CD4-positive, alpha-beta T cell (primary cell): ENCODE measurements around the gene CCM2L. TPM values are rescaled to one million over a fixed set of nuclear protein-coding genes. Genes with fewer than 3 reads are reported as not detected.

ENCODE experiments used
- ATAC-seq: fragments of 200-7000 bp; cut with Tn5 transposase; one replicate; pipeline ENCODE4 v1.10.0; 2022; ENCODE audit warnings: mild to moderate bottlenecking; ENCODE audit not compliant: poor library complexity
- CTCF ChIA-PET: fragments of 350-600 bp; sonication (Branson Sonifier 250); formaldehyde crosslinking; loops from one replicate; lab custom pipeline; 2021; ENCODE audit warnings: antibody characterized with exemption, inconsistent platforms; lab: Charles Lee
- POLR2A ChIA-PET: fragments of 350-600 bp; sonication (Branson Sonifier 250); formaldehyde crosslinking; loops from one replicate; lab custom pipeline; 2021; ENCODE audit warnings: antibody characterized with exemption, inconsistent platforms; lab: Charles Lee
- DNase-seq, 14 experiments: peaks; one replicate each; pipeline ENCODE4 v3.0.0-alpha.2; 2013 to 2020; ENCODE audit warnings: mixed read lengths in 2 of 14
- H3K27ac ChIP-seq, 2 donors: one replicate each; pipeline versions ENCODE4 v1.5.1 to v1.7.0; 2013; ENCODE audit warnings: low read length in 2 of 2, low read depth in 1 of 2, mild to moderate bottlenecking in 1 of 2
- H3K27me3 ChIP-seq, 2 experiments: 1 replicate in 1 of 2; 2 replicates in 1 of 2; pipeline versions ENCODE4 v1.6.1 to v1.7.0; 2013; ENCODE audit warnings: low read length in 2 of 2, control low read depth in 1 of 2, mild to moderate bottlenecking in 1 of 2, moderate library complexity in 1 of 2; ENCODE audit not compliant: insufficient read depth in 2 of 2, control insufficient read depth in 1 of 2
- H3K36me3 ChIP-seq: one replicate; pipeline ENCODE4 v1.6.1; 2013; ENCODE audit warnings: low read length, control low read depth; ENCODE audit not compliant: insufficient read depth
- H3K4me1 ChIP-seq: one replicate; pipeline ENCODE4 v1.6.1; 2013; ENCODE audit warnings: low read length, control low read depth; ENCODE audit not compliant: insufficient read depth
- H3K4me3 ChIP-seq: one replicate; pipeline ENCODE4 v1.5.1; 2013; ENCODE audit warnings: mild to moderate bottlenecking, low read length, moderate library complexity
- H3K9me3 ChIP-seq, 2 experiments: 1 replicate in 1 of 2; 2 replicates in 1 of 2; pipeline versions ENCODE4 v1.6.1 to v1.7.0; 2013; ENCODE audit warnings: low read length in 2 of 2, mild to moderate bottlenecking in 2 of 2, control low read depth in 1 of 2, moderate library complexity in 1 of 2; ENCODE audit not compliant: control insufficient read depth in 1 of 2, insufficient read depth in 1 of 2
- H3K27ac Mint-ChIP-seq: one replicate; pipeline ENCODE4 v1.8.0; 2020; ENCODE audit warnings: mixed read lengths
- H3K27me3 Mint-ChIP-seq: one replicate; pipeline ENCODE4 v1.8.0; 2021; ENCODE audit warnings: mixed read lengths
- H3K36me3 Mint-ChIP-seq: one replicate; pipeline ENCODE4 v1.8.0; 2021; ENCODE audit warnings: low read depth, mixed read lengths
- H3K4me1 Mint-ChIP-seq: one replicate; pipeline ENCODE4 v1.8.0; 2021; ENCODE audit warnings: low read depth, mixed read lengths
- H3K4me3 Mint-ChIP-seq: one replicate; pipeline ENCODE4 v1.8.0; 2020; ENCODE audit warnings: mild to moderate bottlenecking, mixed read lengths
- H3K9me3 Mint-ChIP-seq: one replicate; pipeline ENCODE4 v1.8.0; 2020; ENCODE audit warnings: mixed read lengths
- CTCF ChIP-seq: fragments of 200-600 bp; IDR thresholded peaks from one replicate; pipeline ENCODE4 v1.8.0; 2022; ENCODE audit warnings: antibody characterized with exemption, mild to moderate bottlenecking
- intact Hi-C, 2 experiments: fragments of 100-400 bp; cut with DNase I in 1 of 2; cut with micrococcal nuclease in 1 of 2; formaldehyde crosslinking; loops; one replicate each; pipeline versions ENCODE4 v1.15.1 to v1.9.0; 2023 to 2025; cut with DNase I, micrococcal nuclease
- total RNA-seq, 174 experiments: library from RNA in 2 of 174; stranded (reverse) in 2 of 174; gene quantifications; one replicate each; pipeline ENCODE4 v1.2.3 and lab custom pipeline; 2021 to 2026

Gene CCM2L
- total RNA-seq, 2 experiments from 2014 or later = not detected

DNA sequence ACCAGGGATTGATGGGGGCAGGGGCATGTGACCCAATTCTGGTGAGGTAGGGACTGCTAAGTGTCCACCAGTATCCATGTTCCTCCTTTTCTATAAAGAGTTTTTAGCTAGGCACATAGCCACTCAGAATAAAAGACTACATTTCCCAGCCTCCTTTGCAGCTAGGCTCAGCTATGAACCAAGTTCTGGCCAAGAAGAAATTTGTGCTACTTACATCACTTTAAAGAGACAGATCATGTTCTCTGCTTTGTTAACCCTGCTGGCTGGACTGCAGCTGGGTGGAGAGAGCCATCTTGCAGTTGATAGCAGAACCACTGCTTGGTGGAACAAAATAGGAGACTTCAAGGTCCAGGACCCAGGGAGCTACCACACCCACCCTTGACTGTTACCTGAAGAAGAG is 5.3 kb upstream of the CCM2L start:
- no peak for DNase-seq
- H3K4me3 ChIP-seq = no peak overlapping the region
- no peaks in the 10 kb centered on the region for H3K36me3 ChIP-seq
- H3K27ac ChIP-seq = no peak overlapping the region
- H3K27ac Mint-ChIP-seq = no peak overlapping the region
- CTCF ChIA-PET = no interaction called here
- intact Hi-C loops = no loop called here
- H3K9me3 Mint-ChIP-seq = no peaks in the 10 kb centered on the region
- POLR2A ChIA-PET = no interaction called here
- H3K27me3 Mint-ChIP-seq = peaks cover 9% of the 10 kb centered on the region
- no peaks in the 10 kb centered on the region for H3K4me1 ChIP-seq
- H3K4me3 Mint-ChIP-seq = no peak overlapping the region
- no peaks in the 10 kb centered on the region for H3K27me3 ChIP-seq
- no peaks in the 10 kb centered on the region for H3K9me3 ChIP-seq
- no peak for TF ChIP-seq CTCF
- no peaks in the 10 kb centered on the region for H3K4me1 Mint-ChIP-seq
- ATAC-seq = no peak
- no peaks in the 10 kb centered on the region for H3K36me3 Mint-ChIP-seq

GRCh38 chr20:32006053-32006452 is 4.2 kb upstream of the CCM2L start:
- ChIA-PET CTCF (no interaction called here), POLR2A (no interaction called here)
- no peak for ATAC-seq
- Mint-ChIP-seq H3K27ac (no peak overlapping the region), H3K36me3 (no peaks in the 10 kb centered on the region), H3K27me3 (peaks cover 14% of the 10 kb centered on the region), H3K4me3 (no peak overlapping the region), H3K4me1 (no peaks in the 10 kb centered on the region), H3K9me3 (no peaks in the 10 kb centered on the region)
- Histone ChIP-seq H3K27me3 (no peaks in the 10 kb centered on the region), H3K9me3 (no peaks in the 10 kb centered on the region), H3K4me1 (no peaks in the 10 kb centered on the region), H3K4me3 (no peak overlapping the region), H3K27ac (no peak overlapping the region), H3K36me3 (no peaks in the 10 kb centered on the region)
- DNase-seq = no peak
- no peak for TF ChIP-seq CTCF
- intact Hi-C loops = no loop called here

- Mint-ChIP-seq H3K27ac (no peak overlapping the region), H3K4me3 (no peak overlapping the region), H3K9me3 (no peaks in the 10 kb centered on the region), H3K36me3 (no peaks in the 10 kb centered on the region), H3K4me1 (no peaks in the 10 kb centered on the region), H3K27me3 (peaks cover 21% of the 10 kb centered on the region)
- ATAC-seq = no peak
- Histone ChIP-seq H3K36me3 (no peaks in the 10 kb centered on the region), H3K27me3 (peaks cover 0 to 2% of the 10 kb centered on the region in 2 experiments), H3K9me3 (no peaks in the 10 kb centered on the region), H3K4me1 (no peaks in the 10 kb centered on the region), H3K4me3 (no peak overlapping the region), H3K27ac (no peak overlapping the region)
- no peak for DNase-seq
- intact Hi-C loops = no loop called here
- POLR2A ChIA-PET = no interaction called here
- CTCF ChIA-PET = no interaction called here
- no peak for TF ChIP-seq CTCF
Measured at GRCh38 chr20:32006841-32007786, 3.1 kb upstream of the CCM2L start.
